Measurements from ENCODE around the gene TAF1D.

TAF1D gene

GRCh38 chr11:93719310-93719709 is 22.0 kb downstream of the TAF1D start:
- DNase-seq, result no peak

GRCh38 chr11:93718057-93718563 is 23.2 kb downstream of the TAF1D start:
- DNase-seq, result peak in 1 of 5 donors; percentile 40

GRCh38 chr11:93717501-93717900 is 23.8 kb downstream of the TAF1D start:
- no peak for DNase-seq

GRCh38 chr11:93715797-93716396 is 25.4 kb downstream of the TAF1D start:
- no peak for DNase-seq

GRCh38 chr11:93712678-93713077 is 28.6 kb downstream of the TAF1D start:
- no peak for DNase-seq

- DNase-seq, result no peak
Measured at GRCh38 chr11:93710239-93710638, 31.1 kb downstream of the TAF1D start.

GRCh38 chr11:93704237-93704636 is 37.1 kb downstream of the TAF1D start:
- no peak for DNase-seq

GRCh38 chr11:93700830-93701229 is 40.5 kb downstream of the TAF1D start:
- no peak for DNase-seq

- no peak for DNase-seq
Measured at GRCh38 chr11:93697611-93698010, 43.7 kb downstream of the TAF1D start.

- no peak for DNase-seq
Measured at GRCh38 chr11:93694557-93694956, 46.7 kb downstream of the TAF1D start.

GRCh38 chr11:93694109-93694508 is 47.2 kb downstream of the TAF1D start:
- no peak for DNase-seq

- DNase-seq, result peak in 1 of 5 donors; percentile 75
Measured at GRCh38 chr11:93689240-93689639, 52.1 kb downstream of the TAF1D start.

- DNase-seq, result no peak
Measured at GRCh38 chr11:93686812-93687211, 54.5 kb downstream of the TAF1D start.

- no peak for DNase-seq
Measured at GRCh38 chr11:93686226-93686625, 55.1 kb downstream of the TAF1D start.
